ENCODE results near the gene RASA4.
"Not testable (repeated sequence)": the region's sequence is repeated elsewhere in the genome, so short reads cannot be mapped to it uniquely, and the experiment has no call there.

Gene RASA4

DNA sequence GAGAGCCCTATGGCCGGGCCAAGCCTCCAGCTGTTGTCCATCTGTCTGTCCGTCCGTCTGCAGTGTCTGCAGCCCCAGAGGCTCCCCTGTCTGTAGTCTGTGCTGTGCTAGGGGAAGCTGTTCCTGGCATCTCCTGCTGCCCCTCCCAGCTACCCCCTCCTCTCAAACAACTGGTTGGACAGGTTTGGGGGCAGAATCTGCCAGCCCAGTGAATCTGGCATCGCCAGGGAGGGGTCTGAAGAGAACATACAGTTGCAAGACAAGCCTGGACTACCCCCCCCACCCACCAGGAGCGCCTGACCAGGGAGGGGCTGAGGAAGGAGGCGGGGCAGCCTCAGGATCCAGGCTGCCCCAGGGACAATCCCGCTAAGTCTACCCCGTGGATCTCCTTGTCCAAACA, 73.0 kb downstream of the RASA4 start, which contains the start of gene UPK3BL2:
TSS of gene UPK3BL2 (minus strand) at position 101 of the 400 bp plus-strand sequence. CDS start at position 41, 60 bp downstream.
- DNase-seq (ENCODE audit: low read depth in 2 of 2): not testable (repeated sequence)

GRCh38 chr7:102542771-102543170, 73.8 kb downstream of the RASA4 start:
- DNase-seq (ENCODE audit: low read depth in 2 of 2): not testable (repeated sequence)

- not testable (repeated sequence) for DNase-seq (ENCODE audit: low read depth in 2 of 2)
Observed at GRCh38 chr7:102542083-102542482, 74.5 kb downstream of the RASA4 start.

GRCh38 chr7:102540604-102541003, 76.0 kb downstream of the RASA4 start:
- not testable (repeated sequence) for DNase-seq (ENCODE audit: low read depth in 2 of 2)

DNA sequence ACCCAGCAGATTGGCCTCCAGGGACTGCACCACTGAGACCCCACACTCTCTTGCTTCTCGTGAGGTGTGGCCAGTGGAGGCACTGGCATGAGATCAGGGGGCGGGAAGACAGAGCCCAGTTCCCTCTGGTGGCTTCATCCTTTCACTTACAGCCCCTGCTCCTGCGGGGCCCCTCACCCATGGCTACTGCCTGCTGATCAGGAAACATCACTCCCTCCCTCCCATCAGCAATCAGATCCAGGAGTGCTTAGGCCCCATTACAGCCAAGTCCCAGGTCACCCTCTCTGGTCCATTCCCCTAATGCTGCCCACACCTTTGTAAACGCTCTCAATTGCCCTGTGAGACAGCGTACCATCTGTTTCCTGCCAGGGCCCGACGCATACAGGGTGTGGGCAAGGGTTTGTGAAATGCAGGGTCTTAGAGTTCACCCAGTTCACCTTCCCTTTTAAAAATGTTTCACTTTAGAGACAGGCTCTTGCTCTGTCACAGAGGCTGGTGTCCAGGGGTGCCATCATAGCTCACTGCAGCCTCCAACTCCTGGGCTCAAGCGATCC, 81.4 kb downstream of the RASA4 start:
- not testable (repeated sequence) for DNase-seq (ENCODE audit: low read depth in 2 of 2)

GRCh38 chr7:102532127-102532526, 84.4 kb downstream of the RASA4 start:
- DNase-seq (ENCODE audit: low read depth in 2 of 2): not testable (repeated sequence)

- not testable (repeated sequence) for DNase-seq (ENCODE audit: low read depth in 2 of 2)
Observed at GRCh38 chr7:102531583-102531982, 85.0 kb downstream of the RASA4 start.

- DNase-seq (ENCODE audit: low read depth in 2 of 2): not testable (repeated sequence)
Observed at GRCh38 chr7:102527822-102528793, 88.4 kb downstream of the RASA4 start.

DNA sequence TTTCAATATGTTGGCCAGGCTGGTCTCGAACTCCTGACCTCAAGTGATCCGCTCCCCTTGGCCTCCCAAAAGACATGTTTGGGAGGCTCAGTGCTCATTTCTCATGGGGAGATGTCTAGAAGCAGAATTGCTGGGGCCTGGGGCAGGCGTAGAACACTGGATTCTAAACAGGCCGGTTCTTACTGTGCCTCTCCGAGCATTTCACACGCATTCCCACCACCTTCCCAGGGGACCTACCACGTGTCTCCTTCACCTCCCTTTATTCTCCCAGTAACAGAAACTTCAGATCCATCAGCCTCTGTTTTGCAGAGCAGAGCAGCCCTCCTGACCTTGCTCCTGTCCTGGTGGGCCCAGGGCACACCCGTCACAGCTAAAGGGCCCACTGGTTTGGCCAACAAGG, 89.4 kb downstream of the RASA4 start:
- DNase-seq (ENCODE audit: low read depth in 2 of 2): not testable (repeated sequence)

DNA sequence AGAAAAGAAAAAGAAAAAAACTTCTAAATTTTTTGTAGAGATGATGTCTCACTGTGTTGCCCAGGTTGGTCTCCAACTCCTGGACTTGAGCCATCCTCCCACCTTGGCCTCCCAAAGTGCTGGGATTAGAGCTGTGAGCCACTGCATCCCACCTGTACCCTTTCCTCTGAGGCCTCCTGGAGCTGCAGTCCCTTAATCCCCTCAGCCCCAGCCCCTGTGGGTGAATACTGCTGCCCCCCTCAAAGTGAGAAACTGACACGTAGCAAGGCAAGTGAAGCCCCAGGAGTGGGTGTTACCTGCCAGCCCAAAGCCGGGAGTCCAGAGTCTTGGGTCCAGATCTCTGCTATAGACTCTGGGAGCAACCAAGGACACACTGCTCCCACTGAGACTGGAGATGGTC, 91.8 kb downstream of the RASA4 start:
- not testable (repeated sequence) for DNase-seq (ENCODE audit: low read depth in 2 of 2)
